AG09319 (cell line): ENCODE measurements around the gene CCNYL1.
A peak's percentile ranks its signal among the peaks of the same experiment; 100 is the strongest.

Experiments used
- DNase-seq: peaks from one replicate; pipeline ENCODE4 v3.0.0-alpha.2; 2010; ENCODE audit warnings: low read depth; ENCODE audit errors: extremely low read depth
- CTCF ChIP-seq: IDR thresholded peaks from 2 replicates; pipeline ENCODE4 v1.5.1; 2011; ENCODE audit warnings: low read depth, mild to moderate bottlenecking, inconsistent platforms, low read length, moderate library complexity

The CCNYL1 gene

DNA sequence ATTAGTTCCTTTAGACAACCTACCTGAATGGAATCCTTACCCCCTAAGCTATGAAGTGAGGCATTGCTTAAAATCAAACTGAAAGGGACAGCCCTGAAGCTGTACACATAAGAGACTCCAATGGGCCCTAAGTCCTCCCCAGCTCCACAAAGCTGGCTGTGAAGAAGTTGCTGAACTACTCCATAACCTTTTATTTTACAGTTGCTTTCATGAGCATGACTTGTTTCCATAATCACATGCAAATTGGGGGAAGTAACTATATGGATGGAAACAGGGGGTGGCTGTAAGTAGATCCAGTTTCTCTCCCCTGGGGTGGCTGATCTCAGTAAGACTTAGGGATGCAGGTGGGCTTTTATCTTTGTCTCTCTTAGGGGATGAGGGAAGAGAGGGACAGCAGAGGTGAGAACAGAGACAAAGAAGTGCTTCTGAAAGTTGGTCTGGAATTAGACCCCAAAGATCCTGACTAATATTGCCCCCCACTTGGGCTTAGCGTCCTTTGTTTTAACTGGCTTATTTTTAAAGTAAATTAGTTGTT lies 52.7 kb downstream of the CCNYL1 start:
- DNase-seq = no peak

DNA sequence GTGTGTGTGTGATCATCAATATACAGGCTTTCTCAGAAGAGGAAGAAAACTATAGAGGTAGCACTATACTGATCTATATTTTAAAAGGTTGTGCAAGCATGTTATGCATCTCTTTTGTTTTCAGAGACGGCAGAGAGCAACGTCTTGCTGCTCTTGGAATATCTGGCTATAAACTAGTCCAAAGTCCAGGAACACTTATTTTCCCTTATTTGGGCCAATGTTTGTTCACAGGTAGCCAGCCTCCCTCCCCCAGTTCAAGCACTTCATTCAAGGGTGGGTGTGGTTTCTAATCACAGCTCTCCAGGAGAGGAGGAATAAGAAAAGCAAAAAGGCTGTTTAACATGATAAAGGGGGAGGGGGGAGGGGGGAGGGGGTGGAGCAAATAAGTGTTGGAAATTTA lies 54.1 kb downstream of the CCNYL1 start:
- DNase-seq = no peak
- no peak for TF ChIP-seq CTCF

More for the DNA sequence above, 52.7 kb downstream of the CCNYL1 start:
- no peak for TF ChIP-seq CTCF

DNA sequence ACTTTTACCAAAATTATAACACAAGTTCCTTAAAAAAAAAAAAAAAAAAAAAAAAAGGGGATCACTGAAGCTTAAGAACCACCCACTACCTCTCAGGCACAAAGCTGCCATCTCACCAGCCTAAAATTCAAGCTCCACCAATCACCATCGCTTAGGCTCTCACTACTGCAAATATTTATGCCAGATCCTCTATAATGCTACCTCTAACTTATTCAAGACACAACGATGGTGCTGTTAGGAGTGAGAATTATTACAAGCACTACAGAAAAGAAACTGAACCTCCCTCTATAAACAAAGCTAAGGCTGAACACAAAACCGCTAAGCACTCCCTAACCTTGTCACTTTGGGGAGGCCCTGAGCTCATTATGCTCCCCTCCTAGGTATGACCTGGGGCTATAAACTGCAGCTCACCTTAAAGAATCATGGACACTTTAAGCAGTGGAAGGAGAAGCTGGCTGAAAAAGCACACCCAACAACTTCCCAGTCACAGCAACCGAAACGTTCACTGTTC lies 54.7 kb downstream of the CCNYL1 start:
- DNase-seq = no peak
- TF ChIP-seq CTCF = no peak

DNA sequence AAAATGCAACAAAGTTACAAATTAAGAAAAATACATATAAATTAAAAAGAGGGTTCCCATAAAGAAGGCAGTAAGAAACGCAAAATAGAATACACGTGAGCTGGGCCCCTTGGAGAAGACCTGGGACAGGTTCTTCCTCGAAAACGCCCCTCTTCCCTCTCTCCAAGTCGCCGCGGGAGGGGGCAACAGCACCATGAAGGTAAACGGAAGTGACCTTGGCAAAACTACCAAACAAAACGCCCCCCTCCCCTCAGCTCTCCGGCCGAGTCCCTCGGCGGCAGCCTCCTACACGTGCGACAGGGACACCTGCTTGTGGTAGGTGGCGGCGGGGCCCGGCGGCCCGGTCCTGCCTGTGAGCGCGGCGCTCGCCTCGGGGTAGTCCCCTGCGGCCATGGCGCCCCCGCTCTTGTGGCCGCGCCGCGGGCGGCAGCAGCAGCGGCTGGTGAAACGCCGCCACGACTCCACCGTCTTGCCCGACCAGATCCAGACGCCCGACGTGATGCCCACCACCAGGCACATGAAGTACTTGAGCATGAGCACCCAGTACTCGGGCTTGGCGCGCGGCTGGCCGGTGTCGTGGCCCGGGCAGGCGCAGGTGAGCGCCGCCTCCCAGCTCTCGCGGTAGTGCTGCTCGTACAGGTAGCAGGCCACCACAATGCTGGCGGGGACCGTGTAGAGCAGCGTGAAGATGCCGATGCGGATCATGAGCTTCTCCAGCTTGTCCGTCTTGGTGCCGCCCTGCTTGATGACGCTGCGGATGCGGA lies 55.4 kb downstream of the CCNYL1 start:
- DNase-seq = no peak
- no peak for TF ChIP-seq CTCF

- TF ChIP-seq CTCF = peak; percentile 20
- no peak for DNase-seq
Observed at GRCh38 chr2:207767461-207768167, 56.2 kb downstream of the CCNYL1 start.

- DNase-seq = no peak
- no peak for TF ChIP-seq CTCF
Observed at GRCh38 chr2:207768168-207768865, 56.9 kb downstream of the CCNYL1 start.
